HEK293T (cell line): ENCODE results near the gene PPIL4.

ENCODE experiments used
- BHLHE40 ChIP-seq: fragments of 450-650 bp; IDR thresholded peaks from 2 replicates; pipeline ENCODE4 v1.6.1; 2016; ENCODE audit warnings: mild to moderate bottlenecking, moderate library complexity, borderline replicate concordance
- ELF4 ChIP-seq: fragments of 450-650 bp; IDR thresholded peaks from 2 replicates; pipeline ENCODE4 v1.6.1; 2017; ENCODE audit warnings: antibody characterized with exemption
- FOXA1 ChIP-seq: fragments of 450-650 bp; IDR thresholded peaks from 2 replicates; pipeline ENCODE4 v1.6.1; 2016; ENCODE audit warnings: mild to moderate bottlenecking
- NFRKB ChIP-seq: fragments of 450-650 bp; IDR thresholded peaks from 2 replicates; pipeline ENCODE4 v1.6.1; 2016; ENCODE audit warnings: mild to moderate bottlenecking, moderate library complexity
- SP1 ChIP-seq: fragments of 450-650 bp; IDR thresholded peaks from 2 replicates; pipeline ENCODE4 v1.6.1; 2017
- SUZ12 ChIP-seq: fragments of 450-650 bp; IDR thresholded peaks from 2 replicates; pipeline ENCODE4 v1.6.1; 2016; ENCODE audit warnings: mild to moderate bottlenecking
- TARDBP ChIP-seq: fragments of 450-650 bp; IDR thresholded peaks from 2 replicates; pipeline ENCODE4 v1.6.1; 2016
- ZNF384 ChIP-seq: fragments of 450-650 bp; IDR thresholded peaks from 2 replicates; pipeline ENCODE4 v1.6.1; 2016
- TF ChIP-seq, protein P1 (sequence below): fragments of 450-650 bp; IDR thresholded peaks from 2 replicates; pipeline ENCODE4 v1.6.1; 2016

DNA sequence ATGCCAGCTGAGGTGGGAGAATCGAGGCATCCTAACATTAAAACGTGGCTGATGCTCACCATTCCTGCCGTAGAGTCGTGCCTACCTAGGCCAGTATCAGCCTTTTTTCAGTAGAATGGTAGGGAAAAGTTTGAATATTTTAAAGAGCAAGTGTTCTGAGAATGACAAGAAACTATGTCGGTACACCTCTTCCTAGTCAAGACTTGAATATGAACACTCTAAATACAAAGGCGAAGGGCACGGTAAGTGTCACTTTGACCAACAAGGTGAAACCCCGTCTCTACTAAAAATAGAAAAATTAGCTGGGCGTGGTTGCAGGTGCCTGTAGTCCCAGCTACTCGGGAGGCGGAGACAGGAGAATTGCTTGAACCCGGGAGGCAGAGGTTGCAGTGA, 21.3 kb upstream of the PPIL4 start:
- TF ChIP-seq ZNF384 = no peak
- TF ChIP-seq, protein P1, sequence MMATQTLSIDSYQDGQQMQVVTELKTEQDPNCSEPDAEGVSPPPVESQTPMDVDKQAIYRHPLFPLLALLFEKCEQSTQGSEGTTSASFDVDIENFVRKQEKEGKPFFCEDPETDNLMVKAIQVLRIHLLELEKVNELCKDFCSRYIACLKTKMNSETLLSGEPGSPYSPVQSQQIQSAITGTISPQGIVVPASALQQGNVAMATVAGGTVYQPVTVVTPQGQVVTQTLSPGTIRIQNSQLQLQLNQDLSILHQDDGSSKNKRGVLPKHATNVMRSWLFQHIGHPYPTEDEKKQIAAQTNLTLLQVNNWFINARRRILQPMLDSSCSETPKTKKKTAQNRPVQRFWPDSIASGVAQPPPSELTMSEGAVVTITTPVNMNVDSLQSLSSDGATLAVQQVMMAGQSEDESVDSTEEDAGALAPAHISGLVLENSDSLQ = no peak
- no peak for TF ChIP-seq TARDBP
- TF ChIP-seq BHLHE40 = no peak
- no peak for TF ChIP-seq SP1
- TF ChIP-seq SUZ12 = no peak
- TF ChIP-seq ELF4 = no peak
- TF ChIP-seq NFRKB = no peak
- TF ChIP-seq FOXA1 = no peak
